A549 (cell line): ENCODE data around the gene NR2E1. TPM values are rescaled to one million over a fixed set of nuclear protein-coding genes. Genes with fewer than 3 reads are reported as not detected.

ENCODE experiments used
- ATAC-seq, 2 experiments: fragments of 200-7000 bp in 1 of 2; fragments of >200 bp in 1 of 2; cut with Nextera tagmentation in 1 of 2; cut with Tn5 transposase in 1 of 2; 3 replicates each; pipeline versions ENCODE4 v1.8.0 to v1.9.1; 2018 to 2020; ENCODE audit warnings: mild to moderate bottlenecking in 1 of 2, moderate library complexity in 1 of 2
- CTCF ChIA-PET: fragments of 300-600 bp; sonication (Branson Sonifier 250); formaldehyde crosslinking; extraction: SDS; loops from one replicate; lab custom pipeline; 2021; ENCODE audit warnings: antibody characterized with exemption, inconsistent platforms; lab: Yijun Ruan, JAX
- POLR2A ChIA-PET: fragments of 350-600 bp; formaldehyde crosslinking; extraction: SDS; loops from one replicate; lab custom pipeline; 2021; ENCODE audit warnings: antibody characterized with exemption, inconsistent platforms; lab: Yijun Ruan, JAX
- DNase-seq, 2 experiments: peaks; one replicate each; pipeline versions ENCODE4 v3.0.0 to v3.0.0-alpha.2; 2011 to 2016; ENCODE audit warnings: low read depth in 1 of 2, low spot score in 1 of 2
- FAIRE-seq: peaks from 2 replicates; lab custom pipeline; 2011; peaks lifted over from hg19 to GRCh38; lab: Jason Lieb, UNC
- H3K27ac ChIP-seq, 2 experiments: fragments of >200 bp; sonication (Bioruptor Twin); formaldehyde crosslinking; 3 replicates each; pipeline ENCODE4 v1.5.1; 2016 to 2017
- H3K4me1 ChIP-seq: fragments of >200 bp; sonication (Bioruptor Twin); formaldehyde crosslinking; 3 replicates; pipeline ENCODE4 v1.6.1; 2016
- H3K4me2 ChIP-seq: fragments of >200 bp; sonication (Bioruptor Twin); formaldehyde crosslinking; 3 replicates; pipeline ENCODE4 v1.6.1; 2016
- H3K4me3 ChIP-seq: fragments of >200 bp; sonication (Bioruptor Twin); formaldehyde crosslinking; 3 replicates; pipeline ENCODE4 v1.5.1; 2016
- H3K9me3 ChIP-seq: fragments of >200 bp; sonication (Bioruptor Twin); formaldehyde crosslinking; 3 replicates; pipeline ENCODE4 v1.6.1; 2016
- CBX8 ChIP-seq: fragments of 200-600 bp; sonication (generic); IDR thresholded peaks from 2 replicates; pipeline ENCODE4 v1.6.1; 2016
- CEBPB ChIP-seq, 2 experiments: fragments of >200 bp in 1 of 2; sonication (Bioruptor Twin) in 1 of 2; formaldehyde crosslinking in 1 of 2; IDR thresholded peaks; 2 replicates each; pipeline ENCODE4 v1.6.1; 2012 to 2016
- CHD2 ChIP-seq: fragments of 150-350 bp; IDR thresholded peaks from 2 replicates; pipeline ENCODE4 v1.6.1; 2014; ENCODE audit warnings: low read length; ENCODE audit not compliant: partially characterized antibody
- EHMT2 ChIP-seq: fragments of 200-600 bp; sonication (generic); IDR thresholded peaks from 2 replicates; pipeline ENCODE4 v1.6.1; 2016; ENCODE audit warnings: antibody characterized with exemption, low read depth, mild to moderate bottlenecking, moderate library complexity
- EP300 ChIP-seq, 2 experiments: fragments of >200 bp; sonication (Bioruptor Twin); formaldehyde crosslinking; IDR thresholded peaks; 2 replicates in 1 of 2; 3 replicates in 1 of 2; pipeline ENCODE4 v1.6.1; 2016 to 2017
- FOSL2 ChIP-seq, 2 experiments: fragments of 450-650 bp in 1 of 2; fragments of >200 bp in 1 of 2; sonication (Bioruptor Twin) in 1 of 2; formaldehyde crosslinking; IDR thresholded peaks; 2 replicates each; pipeline versions ENCODE4 v1.5.0 to v1.6.1; 2016 to 2020; ENCODE audit warnings: mild to moderate bottlenecking in 1 of 2, moderate library complexity in 1 of 2
- HOXB13 ChIP-seq: fragments of 250-450 bp; sonication (Bioruptor Pico); IDR thresholded peaks from 2 replicates; pipeline ENCODE4 v1.5.0; 2020; ENCODE audit warnings: low read depth, mild to moderate bottlenecking, moderate library complexity
- HOXB5 ChIP-seq: fragments of 250-450 bp; sonication (Bioruptor Pico); IDR thresholded peaks from 2 replicates; pipeline ENCODE4 v1.5.0; 2020; ENCODE audit warnings: mild to moderate bottlenecking, moderate library complexity
- KDM1A ChIP-seq: fragments of 200-600 bp; sonication (generic); IDR thresholded peaks from 2 replicates; pipeline ENCODE4 v1.6.1; 2016; ENCODE audit warnings: low read depth, mild to moderate bottlenecking
- KDM5A ChIP-seq: fragments of 200-600 bp; sonication (generic); IDR thresholded peaks from 2 replicates; pipeline ENCODE4 v1.6.1; 2016; ENCODE audit warnings: antibody characterized with exemption, mild to moderate bottlenecking
- MAZ ChIP-seq: fragments of 150-350 bp; IDR thresholded peaks from 2 replicates; pipeline ENCODE4 v1.6.1; 2014; ENCODE audit warnings: antibody characterized with exemption, low read depth, low read length, borderline replicate concordance
- NPAS2 ChIP-seq: fragments of 250-450 bp; sonication (Bioruptor Pico); IDR thresholded peaks from 2 replicates; pipeline ENCODE4 v1.8.0; 2022; ENCODE audit warnings: mild to moderate bottlenecking, moderate library complexity, borderline replicate concordance
- PHF8 ChIP-seq: fragments of 200-600 bp; sonication (generic); IDR thresholded peaks from 2 replicates; pipeline ENCODE4 v1.6.1; 2016; ENCODE audit warnings: low read depth, mild to moderate bottlenecking, antibody characterized with exemption, moderate library complexity, borderline replicate concordance
- POLR2A ChIP-seq: IDR thresholded peaks from 2 replicates; pipeline ENCODE4 v1.6.1; 2012; ENCODE audit warnings: mild to moderate bottlenecking, low read length
- RCOR1 ChIP-seq: fragments of 150-350 bp; IDR thresholded peaks from 2 replicates; pipeline ENCODE4 v1.6.1; 2014; ENCODE audit warnings: antibody characterized with exemption, low read length, low read depth
- RNF2 ChIP-seq: fragments of 200-600 bp; sonication (generic); IDR thresholded peaks from 2 replicates; pipeline ENCODE4 v1.6.1; 2016; ENCODE audit warnings: low read depth, mild to moderate bottlenecking, antibody characterized with exemption, moderate library complexity, borderline replicate concordance
- SMC3 ChIP-seq: fragments of >200 bp; sonication (Bioruptor Twin); formaldehyde crosslinking; IDR thresholded peaks from 3 replicates; pipeline ENCODE4 v1.6.1; 2018; ENCODE audit warnings: inconsistent platforms
- TFCP2L1 ChIP-seq: fragments of 250-450 bp; sonication (Bioruptor Pico); IDR thresholded peaks from 2 replicates; pipeline ENCODE4 v1.5.0; 2021; ENCODE audit warnings: mild to moderate bottlenecking
- WGBS: methylation state at CpG from one replicate; pipeline ENCODE4 v1.1.6; 2017; ENCODE audit errors: missing lambda C conversion rate; 5-methylcytosine and 5-hydroxymethylcytosine counted together
- polyA plus RNA-seq, 4 experiments: library from polyadenylated mRNA; depleted of rRNA in 3 of 4; stranded (reverse); fragments of >200 nt; fragmentation: RNase III in 1 of 4; extraction: RNeasy Plus Mini Kit Qiagen cat#74134 plus additional on column Dnase treatment in 1 of 4; gene quantifications; 2 replicates in 3 of 4; 3 replicates in 1 of 4; pipeline ENCODE4 v1.2.3, GENCODE V29; 2011 to 2017
- TF ChIP-seq, protein P1 (sequence below): IDR thresholded peaks from 2 replicates; pipeline ENCODE4 v1.6.1; 2012
- TF ChIP-seq, protein P2 (sequence below): fragments of 250-450 bp; sonication (Bioruptor Pico); IDR thresholded peaks from 2 replicates; pipeline ENCODE4 v1.5.0; 2021; ENCODE audit warnings: mild to moderate bottlenecking, moderate library complexity, borderline replicate concordance
- TF ChIP-seq, protein P3 (sequence below): fragments of 200-600 bp; sonication (generic); IDR thresholded peaks from 2 replicates; pipeline ENCODE4 v1.6.1; 2016; ENCODE audit warnings: antibody characterized with exemption, mild to moderate bottlenecking, moderate library complexity
- TF ChIP-seq, protein P4 (sequence below): fragments of >200 bp; sonication (Bioruptor Twin); formaldehyde crosslinking; IDR thresholded peaks from 3 replicates; pipeline ENCODE4 v1.6.1; 2016
- TF ChIP-seq, protein P5 (sequence below): fragments of 250-450 bp; sonication (Bioruptor Pico); IDR thresholded peaks from 2 replicates; pipeline ENCODE4 v1.5.0; 2020; ENCODE audit warnings: low read depth, mild to moderate bottlenecking, moderate library complexity
- TF ChIP-seq, protein P6 (sequence below): IDR thresholded peaks from 2 replicates; pipeline ENCODE4 v1.6.1; 2012

The NR2E1 gene
- polyA plus RNA-seq, 2 of the 4 experiments (the other 2 are of a cell fraction), result 0.03 TPM; not detected in 1

DNA sequence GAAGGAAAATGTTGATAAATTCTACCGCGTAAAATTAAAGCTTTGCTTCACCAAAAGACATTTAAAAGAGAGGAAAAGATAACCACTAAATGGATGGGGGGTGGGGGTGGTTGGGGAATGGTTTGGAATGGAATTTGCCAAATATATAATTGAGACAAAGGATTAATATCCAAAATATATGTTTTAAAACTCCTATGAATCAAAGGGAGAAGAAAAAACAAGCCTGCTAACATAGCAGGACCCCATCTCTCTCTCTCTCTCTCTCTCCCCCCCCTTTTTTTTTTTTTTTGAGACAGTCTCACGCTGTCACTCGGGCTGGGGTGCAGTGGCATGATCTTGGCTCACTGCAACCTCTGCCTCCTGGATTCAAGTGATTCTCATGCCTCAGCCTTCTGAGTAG lies 13.4 kb upstream of the NR2E1 start:
- ATAC-seq (no peak), DNase-seq (no peak), FAIRE-seq (no peak)
- 0 out of 3 replicates have a peak, but pooled peaks cover 5% of the 10 kb centered on the region for H3K9me3 ChIP-seq
- H3K27ac ChIP-seq, result no peak overlapping the region
- TF ChIP-seq SMC3 (no peak), EP300 (IDR thresholded peaks at IDR 0.05) (no peak), KDM5A (no peak), NPAS2 (no peak), CHD2 (no peak), POLR2A (no peak), RCOR1 (no peak)
- TF ChIP-seq, protein P1, sequence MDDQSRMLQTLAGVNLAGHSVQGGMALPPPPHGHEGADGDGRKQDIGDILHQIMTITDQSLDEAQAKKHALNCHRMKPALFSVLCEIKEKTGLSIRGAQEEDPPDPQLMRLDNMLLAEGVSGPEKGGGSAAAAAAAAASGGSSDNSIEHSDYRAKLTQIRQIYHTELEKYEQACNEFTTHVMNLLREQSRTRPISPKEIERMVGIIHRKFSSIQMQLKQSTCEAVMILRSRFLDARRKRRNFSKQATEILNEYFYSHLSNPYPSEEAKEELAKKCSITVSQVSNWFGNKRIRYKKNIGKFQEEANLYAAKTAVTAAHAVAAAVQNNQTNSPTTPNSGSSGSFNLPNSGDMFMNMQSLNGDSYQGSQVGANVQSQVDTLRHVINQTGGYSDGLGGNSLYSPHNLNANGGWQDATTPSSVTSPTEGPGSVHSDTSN, result no peak
- TF ChIP-seq, protein P2, sequence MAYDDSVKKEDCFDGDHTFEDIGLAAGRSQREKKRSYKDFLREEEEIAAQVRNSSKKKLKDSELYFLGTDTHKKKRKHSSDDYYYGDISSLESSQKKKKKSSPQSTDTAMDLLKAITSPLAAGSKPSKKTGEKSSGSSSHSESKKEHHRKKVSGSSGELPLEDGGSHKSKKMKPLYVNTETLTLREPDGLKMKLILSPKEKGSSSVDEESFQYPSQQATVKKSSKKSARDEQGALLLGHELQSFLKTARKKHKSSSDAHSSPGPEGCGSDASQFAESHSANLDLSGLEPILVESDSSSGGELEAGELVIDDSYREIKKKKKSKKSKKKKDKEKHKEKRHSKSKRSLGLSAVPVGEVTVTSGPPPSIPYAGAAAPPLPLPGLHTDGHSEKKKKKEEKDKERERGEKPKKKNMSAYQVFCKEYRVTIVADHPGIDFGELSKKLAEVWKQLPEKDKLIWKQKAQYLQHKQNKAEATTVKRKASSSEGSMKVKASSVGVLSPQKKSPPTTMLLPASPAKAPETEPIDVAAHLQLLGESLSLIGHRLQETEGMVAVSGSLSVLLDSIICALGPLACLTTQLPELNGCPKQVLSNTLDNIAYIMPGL (CRISPR knock-in tag), result no peak
- TF ChIP-seq, protein P3, sequence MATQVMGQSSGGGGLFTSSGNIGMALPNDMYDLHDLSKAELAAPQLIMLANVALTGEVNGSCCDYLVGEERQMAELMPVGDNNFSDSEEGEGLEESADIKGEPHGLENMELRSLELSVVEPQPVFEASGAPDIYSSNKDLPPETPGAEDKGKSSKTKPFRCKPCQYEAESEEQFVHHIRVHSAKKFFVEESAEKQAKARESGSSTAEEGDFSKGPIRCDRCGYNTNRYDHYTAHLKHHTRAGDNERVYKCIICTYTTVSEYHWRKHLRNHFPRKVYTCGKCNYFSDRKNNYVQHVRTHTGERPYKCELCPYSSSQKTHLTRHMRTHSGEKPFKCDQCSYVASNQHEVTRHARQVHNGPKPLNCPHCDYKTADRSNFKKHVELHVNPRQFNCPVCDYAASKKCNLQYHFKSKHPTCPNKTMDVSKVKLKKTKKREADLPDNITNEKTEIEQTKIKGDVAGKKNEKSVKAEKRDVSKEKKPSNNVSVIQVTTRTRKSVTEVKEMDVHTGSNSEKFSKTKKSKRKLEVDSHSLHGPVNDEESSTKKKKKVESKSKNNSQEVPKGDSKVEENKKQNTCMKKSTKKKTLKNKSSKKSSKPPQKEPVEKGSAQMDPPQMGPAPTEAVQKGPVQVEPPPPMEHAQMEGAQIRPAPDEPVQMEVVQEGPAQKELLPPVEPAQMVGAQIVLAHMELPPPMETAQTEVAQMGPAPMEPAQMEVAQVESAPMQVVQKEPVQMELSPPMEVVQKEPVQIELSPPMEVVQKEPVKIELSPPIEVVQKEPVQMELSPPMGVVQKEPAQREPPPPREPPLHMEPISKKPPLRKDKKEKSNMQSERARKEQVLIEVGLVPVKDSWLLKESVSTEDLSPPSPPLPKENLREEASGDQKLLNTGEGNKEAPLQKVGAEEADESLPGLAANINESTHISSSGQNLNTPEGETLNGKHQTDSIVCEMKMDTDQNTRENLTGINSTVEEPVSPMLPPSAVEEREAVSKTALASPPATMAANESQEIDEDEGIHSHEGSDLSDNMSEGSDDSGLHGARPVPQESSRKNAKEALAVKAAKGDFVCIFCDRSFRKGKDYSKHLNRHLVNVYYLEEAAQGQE, result no peak
- no peak overlapping the region for H3K4me2 ChIP-seq
- H3K4me1 ChIP-seq, result peaks cover 2% of the 10 kb centered on the region; the same call in 1 of the 3 replicates
- POLR2A ChIA-PET, result no interaction called here
- no peak overlapping the region for H3K4me3 ChIP-seq
- WGBS, result 50% methylated on average over 2 of the region's 4 CpGs
- CTCF ChIA-PET, result no interaction called here

DNA sequence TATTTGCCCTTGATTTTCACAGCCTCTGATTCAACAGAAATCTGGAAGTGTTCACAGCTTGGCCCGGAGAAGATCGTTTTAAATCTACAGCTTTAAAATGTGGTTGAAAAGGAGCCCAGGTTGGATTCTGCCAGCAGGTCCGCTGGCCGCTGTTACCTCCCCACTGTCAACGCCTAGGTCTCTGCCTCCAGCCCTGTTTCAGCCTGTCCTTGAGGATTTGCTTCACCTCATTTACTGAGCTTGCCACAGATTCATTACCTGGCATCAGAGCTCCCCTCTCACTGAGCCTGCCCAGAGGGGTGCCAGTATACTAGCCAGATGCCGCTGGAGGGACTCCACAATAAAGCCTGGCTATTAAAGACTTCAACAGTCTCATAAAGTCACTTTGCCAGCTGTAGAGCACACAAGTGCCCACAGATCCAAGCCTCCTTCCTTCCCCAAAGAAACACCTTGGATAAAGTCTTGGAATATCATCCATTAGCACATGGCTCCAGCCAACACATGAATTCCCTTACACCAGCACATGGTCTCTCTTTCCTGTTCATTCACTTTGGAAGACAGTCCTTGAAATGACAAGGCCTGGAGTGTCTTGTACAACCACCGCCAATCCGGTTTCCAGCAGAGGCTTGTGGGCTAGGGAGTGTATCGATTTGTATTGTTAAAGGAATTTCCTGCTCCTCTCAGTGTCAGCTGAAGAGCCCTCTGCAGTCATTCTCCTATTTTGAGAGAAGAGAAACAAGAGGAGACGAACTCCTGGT lies 9.5 kb upstream of the NR2E1 start:
- H3K4me3 ChIP-seq, result no peak overlapping the region
- POLR2A ChIA-PET, result no interaction called here
- H3K4me2 ChIP-seq, result no peak overlapping the region
- DNase-seq (no peak), ATAC-seq (peak in 1 of 2 experiments; percentile 39; a peak in 3 of 6 replicates), FAIRE-seq (no peak)
- peaks cover 6% of the 10 kb centered on the region; the same call in 1 of the 3 replicates for H3K4me1 ChIP-seq
- 72% methylated on average over 9 of the region's 10 CpGs for WGBS
- H3K27ac ChIP-seq, result no peak overlapping the region
- CTCF ChIA-PET, result interaction anchor here (1.5 kb wide), 1 partner anchor 19 kb away, joined by 4 read pairs; no protein-coding TSS in a partner anchor
- H3K9me3 ChIP-seq, result no peaks in the 10 kb centered on the region; the same call in 2 of the 3 replicates
- no peak for TF ChIP-seq EHMT2
- TF ChIP-seq PHF8, result no peak
- TF ChIP-seq, protein P4, sequence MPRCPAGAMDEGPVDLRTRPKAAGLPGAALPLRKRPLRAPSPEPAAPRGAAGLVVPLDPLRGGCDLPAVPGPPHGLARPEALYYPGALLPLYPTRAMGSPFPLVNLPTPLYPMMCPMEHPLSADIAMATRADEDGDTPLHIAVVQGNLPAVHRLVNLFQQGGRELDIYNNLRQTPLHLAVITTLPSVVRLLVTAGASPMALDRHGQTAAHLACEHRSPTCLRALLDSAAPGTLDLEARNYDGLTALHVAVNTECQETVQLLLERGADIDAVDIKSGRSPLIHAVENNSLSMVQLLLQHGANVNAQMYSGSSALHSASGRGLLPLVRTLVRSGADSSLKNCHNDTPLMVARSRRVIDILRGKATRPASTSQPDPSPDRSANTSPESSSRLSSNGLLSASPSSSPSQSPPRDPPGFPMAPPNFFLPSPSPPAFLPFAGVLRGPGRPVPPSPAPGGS, result no peak
- no peak for TF ChIP-seq KDM1A
- no peak for TF ChIP-seq HOXB5
- no peak for TF ChIP-seq CEBPB (IDR thresholded peaks at IDR 0.05)
- TF ChIP-seq, protein P1, result no peak
- no peak for TF ChIP-seq RNF2
- TF ChIP-seq, protein P5, sequence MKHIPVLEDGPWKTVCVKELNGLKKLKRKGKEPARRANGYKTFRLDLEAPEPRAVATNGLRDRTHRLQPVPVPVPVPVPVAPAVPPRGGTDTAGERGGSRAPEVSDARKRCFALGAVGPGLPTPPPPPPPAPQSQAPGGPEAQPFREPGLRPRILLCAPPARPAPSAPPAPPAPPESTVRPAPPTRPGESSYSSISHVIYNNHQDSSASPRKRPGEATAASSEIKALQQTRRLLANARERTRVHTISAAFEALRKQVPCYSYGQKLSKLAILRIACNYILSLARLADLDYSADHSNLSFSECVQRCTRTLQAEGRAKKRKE, result no peak
- no peak for TF ChIP-seq SMC3
- no peak for TF ChIP-seq CBX8
- no peak for TF ChIP-seq MAZ
- TF ChIP-seq HOXB13 (CRISPR knock-in tag), result no peak
- no peak for TF ChIP-seq FOSL2 (IDR thresholded peaks at IDR 0.05)
- TF ChIP-seq FOSL2 (CRISPR knock-in tag; IDR thresholded peaks at IDR 0.05), result no peak
- TF ChIP-seq, protein P6, sequence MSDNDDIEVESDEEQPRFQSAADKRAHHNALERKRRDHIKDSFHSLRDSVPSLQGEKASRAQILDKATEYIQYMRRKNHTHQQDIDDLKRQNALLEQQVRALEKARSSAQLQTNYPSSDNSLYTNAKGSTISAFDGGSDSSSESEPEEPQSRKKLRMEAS, result no peak
- no peak for TF ChIP-seq CHD2
- TF ChIP-seq TFCP2L1 (CRISPR knock-in tag), result no peak
